Activated CD4-positive, alpha-beta T cell treated with anti-CD3 and anti-CD28 coated beads for 4 hours (primary cell): ENCODE results near the gene STK10.

Experiments used
- DNase-seq, 2 donors: peaks; one replicate each; pipeline ENCODE4 v3.0.0-alpha.2; 2020

The STK10 gene

GRCh38 chr5:172188893-172189692 lies 1.1 kb upstream of the STK10 start:
- no peak for DNase-seq

DNA sequence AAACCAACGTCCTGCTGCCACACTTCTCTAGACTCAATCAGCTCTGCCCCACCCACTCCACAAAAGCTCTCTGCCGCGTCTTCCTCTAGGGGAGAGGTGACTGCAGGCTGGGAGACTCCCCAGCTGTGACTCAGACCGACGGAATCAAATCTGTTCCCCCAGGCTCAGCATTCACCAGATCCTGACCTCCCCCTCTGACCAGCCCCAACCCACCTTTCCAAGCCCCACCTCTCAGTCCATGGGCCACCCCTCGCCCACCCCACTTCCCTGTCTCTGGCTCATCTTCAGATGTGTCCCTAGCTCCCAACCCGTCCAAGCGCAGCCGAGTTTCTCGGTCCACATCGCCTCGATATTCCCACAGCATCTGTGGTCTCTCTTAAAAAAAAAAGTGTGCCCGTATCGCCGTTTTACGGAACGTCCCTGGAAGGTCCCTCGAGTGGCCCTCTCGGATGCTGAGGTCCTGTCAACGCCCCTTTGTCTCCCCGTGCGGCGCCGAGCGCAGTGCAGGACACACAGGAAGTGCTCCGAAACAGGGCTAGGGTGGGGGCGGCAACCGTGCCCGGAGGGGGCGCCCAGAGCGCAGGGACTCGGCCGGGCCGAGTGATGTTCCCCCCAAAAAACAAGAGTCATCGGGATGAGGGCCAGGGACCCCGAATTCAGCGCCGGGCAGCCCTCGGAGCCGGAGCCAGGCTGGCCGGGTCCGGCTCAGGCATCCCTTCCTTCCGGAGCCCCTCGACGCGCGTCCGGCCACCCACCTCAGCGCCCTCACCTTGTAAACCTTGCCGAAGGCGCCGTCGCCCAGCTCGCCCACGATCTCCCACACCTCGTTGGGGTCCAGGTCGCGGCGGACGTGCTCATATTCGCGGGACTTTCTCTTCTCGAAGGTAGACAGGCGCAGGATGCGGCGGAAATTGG lies 649 bp downstream of the STK10 start:
- DNase-seq: peak; percentile 69 to 72

DNA sequence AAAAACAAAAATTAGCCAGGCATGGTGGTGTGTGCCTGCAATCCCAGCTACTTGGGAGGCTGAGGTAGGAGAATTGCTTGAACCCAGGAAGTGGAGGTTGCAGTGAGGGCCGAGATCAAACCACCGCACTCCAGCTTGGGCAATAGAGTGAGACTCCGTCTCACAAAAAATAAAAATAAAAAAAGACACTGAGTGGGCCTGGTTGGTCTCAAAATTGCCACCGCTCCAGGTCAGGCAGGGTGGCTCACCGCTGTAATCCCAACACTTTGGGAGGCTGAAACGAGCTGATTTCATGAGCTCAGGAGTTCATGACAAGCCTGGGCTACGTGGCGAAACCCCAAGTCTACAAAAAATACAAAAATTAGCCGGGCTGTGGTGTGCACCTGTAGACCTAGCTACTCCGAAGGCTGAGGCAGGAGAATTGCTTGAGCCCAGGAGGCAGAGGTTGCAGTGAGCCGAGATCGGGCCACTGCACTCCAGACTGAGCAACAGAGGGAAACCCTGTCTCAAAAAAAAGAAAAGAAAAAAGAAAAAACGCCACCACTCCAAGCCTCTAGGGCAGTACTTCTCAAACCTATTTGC lies 1.8 kb downstream of the STK10 start:
- DNase-seq: no peak

GRCh38 chr5:172185096-172185461 lies 2.9 kb downstream of the STK10 start:
- no peak for DNase-seq

GRCh38 chr5:172183881-172184280 lies 4.1 kb downstream of the STK10 start:
- no peak for DNase-seq

GRCh38 chr5:172182291-172182690 lies 5.7 kb downstream of the STK10 start:
- DNase-seq: no peak

- DNase-seq: no peak
Observed at GRCh38 chr5:172180936-172181335, 7.1 kb downstream of the STK10 start.

DNA sequence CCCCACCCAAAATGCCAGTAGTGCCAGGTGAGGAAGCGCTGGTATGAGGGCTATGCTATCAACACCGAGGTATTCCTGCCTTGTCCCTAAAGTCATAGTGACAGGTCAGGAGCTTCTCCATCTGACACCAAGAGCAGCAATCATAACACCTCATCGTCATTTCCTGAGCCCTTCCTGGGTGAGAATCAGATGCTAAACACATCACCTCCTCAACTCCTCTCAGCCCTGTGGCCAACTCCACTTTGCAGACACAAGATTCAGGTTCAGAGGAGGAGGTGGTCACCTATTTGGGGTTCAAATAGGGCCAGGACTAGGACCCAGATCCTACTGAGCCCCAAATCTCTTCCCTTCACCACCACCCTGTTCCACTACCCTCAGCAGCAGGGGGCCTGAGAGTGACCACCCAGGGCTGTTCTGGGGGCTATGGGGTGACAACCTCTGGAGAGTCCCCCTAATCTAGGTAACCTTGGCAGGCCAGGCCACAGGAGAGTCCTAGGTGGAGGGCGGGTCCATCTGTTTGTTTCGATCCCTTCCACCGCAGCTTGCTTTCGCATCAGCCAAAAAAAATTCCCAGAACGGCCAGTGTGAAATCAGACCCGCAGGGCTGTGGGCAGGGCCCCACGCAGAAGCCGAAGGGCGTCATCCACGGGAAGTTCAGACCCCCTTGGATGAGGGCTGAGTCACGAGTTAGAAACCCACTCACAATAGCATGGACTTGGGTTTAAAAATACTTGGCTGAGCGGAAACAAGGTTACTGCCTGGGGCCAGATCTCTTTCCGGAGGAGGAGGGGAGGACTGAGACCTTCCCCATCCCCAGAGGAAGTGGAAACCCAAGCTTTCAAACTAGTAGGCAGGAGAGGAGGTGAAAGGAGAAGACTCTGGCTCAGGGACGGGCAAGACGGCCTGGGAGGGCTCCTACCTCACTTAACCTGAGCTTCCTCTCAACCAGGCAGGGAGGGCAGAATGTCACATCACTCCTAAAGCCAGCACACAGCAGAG lies 8.7 kb downstream of the STK10 start:
- DNase-seq: peak; percentile 37

GRCh38 chr5:172178301-172178987 lies 9.6 kb downstream of the STK10 start:
- peak in 1 of 2 donors; percentile 29 for DNase-seq

GRCh38 chr5:172177176-172177575 lies 10.8 kb downstream of the STK10 start:
- no peak for DNase-seq

DNA sequence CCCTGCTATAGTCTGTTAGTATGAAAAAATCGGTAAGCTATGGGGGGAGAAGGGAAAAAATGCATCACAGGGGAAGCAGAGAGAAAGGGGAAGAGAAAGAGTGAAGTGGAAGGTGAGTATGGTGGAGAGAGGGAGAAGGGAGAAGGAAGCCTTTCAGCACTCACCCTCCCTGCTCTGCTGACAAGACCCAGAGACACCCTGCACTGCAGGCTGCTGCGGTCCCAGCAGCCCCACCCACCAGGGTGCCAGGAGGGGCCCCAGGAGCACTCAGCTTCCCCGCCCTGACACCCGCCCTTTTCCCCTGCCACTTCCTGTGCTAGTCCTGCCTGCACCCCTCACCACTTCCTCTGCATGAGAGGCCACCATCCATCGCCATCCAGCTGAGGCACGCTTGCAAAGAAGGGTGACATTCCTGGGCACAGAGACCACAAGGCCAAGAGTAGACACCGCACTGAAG lies 12.7 kb downstream of the STK10 start:
- DNase-seq: peak; percentile 82 to 84

GRCh38 chr5:172173564-172174153 lies 14.4 kb downstream of the STK10 start:
- peak; percentile 59 to 66 for DNase-seq

GRCh38 chr5:172172912-172173563 lies 15.0 kb downstream of the STK10 start:
- no peak for DNase-seq

GRCh38 chr5:172171118-172171517 lies 16.9 kb downstream of the STK10 start:
- DNase-seq: no peak

DNA sequence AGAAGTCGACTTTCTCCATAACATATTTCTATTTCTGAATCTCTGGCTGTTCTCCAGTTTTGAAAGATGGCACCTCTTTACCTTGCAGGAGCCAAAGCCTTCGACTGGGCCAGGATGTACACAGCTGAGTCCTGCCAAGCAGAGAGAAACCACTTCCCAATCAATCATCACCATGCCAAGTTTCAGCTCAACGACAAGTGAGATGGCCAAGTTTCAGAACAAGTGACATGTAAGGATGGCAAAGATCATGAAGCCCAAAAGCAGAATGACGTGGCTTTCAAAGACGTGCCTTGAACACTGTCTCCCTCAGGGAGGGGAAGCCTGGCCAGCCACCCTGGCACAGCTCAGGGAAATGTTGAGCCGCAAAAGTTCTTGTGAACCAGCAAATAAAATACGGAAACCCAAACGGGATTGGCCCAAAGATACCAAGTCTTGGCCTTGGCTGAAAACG lies 17.7 kb downstream of the STK10 start:
- DNase-seq: no peak

DNA sequence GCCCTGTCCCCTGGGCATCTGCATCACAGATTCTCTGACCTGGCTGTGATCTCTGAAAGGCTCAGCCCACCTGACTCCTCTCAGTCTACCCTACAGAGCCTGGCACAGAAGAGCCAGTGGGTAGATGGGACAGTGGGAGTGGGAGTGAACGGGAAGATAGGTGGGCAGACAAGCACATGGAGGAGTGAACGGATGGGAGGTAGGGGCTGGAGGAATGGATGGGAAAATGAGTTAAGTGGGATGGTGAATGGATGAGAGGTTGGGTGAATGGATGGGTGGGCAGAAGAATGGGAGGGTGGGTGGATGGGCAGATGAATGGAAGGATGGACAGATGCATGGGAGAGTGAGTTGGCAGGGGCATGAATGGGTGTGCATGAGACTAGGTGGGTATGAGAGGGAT lies 18.8 kb downstream of the STK10 start:
- DNase-seq: no peak

GRCh38 chr5:172168311-172168710 lies 19.7 kb downstream of the STK10 start:
- no peak for DNase-seq

- no peak for DNase-seq
Observed at GRCh38 chr5:172167895-172168294, 20.1 kb downstream of the STK10 start.

- no peak for DNase-seq
Observed at GRCh38 chr5:172166030-172166826, 21.8 kb downstream of the STK10 start.

DNA sequence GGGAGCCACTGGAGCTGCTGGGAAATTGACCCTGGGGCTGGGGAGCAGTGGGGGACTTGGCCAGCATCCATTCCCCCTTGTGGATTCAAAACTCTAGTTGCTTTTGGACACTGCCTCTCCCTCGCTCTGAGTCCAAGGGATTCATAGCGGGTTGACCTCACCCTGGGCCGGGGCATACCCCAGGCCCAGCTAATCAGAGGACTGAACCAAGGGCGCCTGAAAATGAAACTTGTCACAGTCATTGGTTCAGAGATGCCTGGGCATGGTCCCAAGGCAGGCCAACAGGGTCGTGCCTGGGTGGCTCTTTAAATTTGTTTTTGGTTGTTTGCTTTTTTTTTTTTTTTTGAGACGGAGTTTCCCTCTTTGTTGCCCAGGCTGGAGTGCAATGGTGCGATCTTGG lies 22.6 kb downstream of the STK10 start:
- DNase-seq: no peak
